SJSA1 (cell line): Measurements from ENCODE around the gene TIAM2. TPM values are rescaled to one million over a fixed set of nuclear protein-coding genes. Genes with fewer than 3 reads are reported as not detected.
"Not testable (repeated sequence)": the region's sequence is repeated elsewhere in the genome, so short reads cannot be mapped to it uniquely, and the experiment has no call there.

Experiments used
- DNase-seq, 2 experiments: peaks; one replicate each; pipeline ENCODE4 v3.0.0-alpha.2; 2015 to 2020; ENCODE audit warnings: low spot score in 2 of 2, low read depth in 1 of 2
- H3K27ac ChIP-seq: fragments of 250-450 bp; sonication (Bioruptor Pico); 2 replicates; pipeline ENCODE4 v1.5.1; 2020; ENCODE audit warnings: mild to moderate bottlenecking, moderate library complexity
- H3K27me3 ChIP-seq: fragments of 250-450 bp; sonication (Bioruptor Pico); replicated peaks from 2 replicates; pipeline ENCODE4 v1.5.1; 2020; ENCODE audit warnings: mild to moderate bottlenecking, moderate library complexity
- H3K36me3 ChIP-seq: fragments of 250-450 bp; sonication (Bioruptor Pico); 2 replicates; pipeline ENCODE4 v1.5.1; 2020; ENCODE audit warnings: mild to moderate bottlenecking
- H3K4me1 ChIP-seq: fragments of 250-450 bp; sonication (Bioruptor Pico); replicated peaks from 2 replicates; pipeline ENCODE4 v1.6.1; 2021; ENCODE audit warnings: mild to moderate bottlenecking
- H3K4me3 ChIP-seq: fragments of 250-450 bp; sonication (Bioruptor Pico); 2 replicates; pipeline ENCODE4 v1.5.1; 2020; ENCODE audit warnings: mild to moderate bottlenecking
- H3K9me3 ChIP-seq: fragments of 250-450 bp; sonication (Bioruptor Pico); replicated peaks from 2 replicates; pipeline ENCODE4 v1.5.1; 2020; ENCODE audit warnings: mild to moderate bottlenecking
- total RNA-seq: library from RNA; depleted of rRNA; stranded (reverse); fragments of >200 nt; shearing (Covaris generic); gene quantifications from 2 replicates; pipeline ENCODE4 v1.2.3, GENCODE V29; 2014

Gene TIAM2
- total RNA-seq, 1 experiment from 2014 or later: 48.3 TPM

DNA sequence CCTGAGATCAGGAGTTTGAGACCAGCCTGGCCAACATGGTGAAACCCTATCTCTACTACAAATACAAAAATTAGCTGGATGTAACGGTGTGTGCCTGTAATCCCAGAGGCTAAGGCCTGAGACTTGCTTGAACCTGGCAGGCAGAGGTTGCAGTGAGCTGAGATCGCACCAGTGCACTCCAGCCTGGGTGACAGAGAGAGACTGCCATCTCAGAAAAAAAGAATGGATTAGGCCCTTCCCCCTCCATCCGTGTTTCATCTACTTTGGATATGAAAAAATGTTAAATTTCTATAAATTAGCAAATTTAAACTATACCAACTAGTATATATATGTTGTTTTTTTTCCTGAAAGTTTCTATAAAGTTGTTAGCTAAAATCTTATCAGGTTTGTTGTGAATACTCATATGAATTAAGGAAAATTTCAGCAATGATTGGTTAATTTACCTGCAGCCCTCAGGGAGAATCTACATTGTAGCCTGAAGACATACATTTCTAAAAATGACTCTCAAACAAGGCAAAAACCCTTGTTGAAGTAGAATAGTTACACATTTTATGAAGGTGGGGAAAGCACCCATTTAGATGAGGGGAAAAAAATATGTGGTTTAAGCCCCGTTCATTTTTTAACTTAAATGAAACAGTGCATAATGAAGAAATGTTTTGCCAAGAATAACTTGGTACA lies 120.9 kb downstream of the TIAM2 start:
- Histone ChIP-seq H3K4me3 (no peak overlapping the region), H3K9me3 (no peaks in the 10 kb centered on the region), H3K27me3 (no peaks in the 10 kb centered on the region), H3K27ac (peak overlapping the region; percentile 95), H3K4me1 (peaks cover 47% of the 10 kb centered on the region), H3K36me3 (peaks cover 10% of the 10 kb centered on the region)
- DNase-seq: no peak

GRCh38 chr6:155116571-155116910 lies 121.4 kb downstream of the TIAM2 start:
- peak overlapping the region; percentile 95 for H3K27ac ChIP-seq
- no peaks in the 10 kb centered on the region for H3K27me3 ChIP-seq
- H3K4me3 ChIP-seq: no peak overlapping the region
- no peaks in the 10 kb centered on the region for H3K9me3 ChIP-seq
- peaks cover 10% of the 10 kb centered on the region for H3K36me3 ChIP-seq
- H3K4me1 ChIP-seq: peaks cover 52% of the 10 kb centered on the region
- DNase-seq: peak in 1 of 2 experiments; percentile 72

GRCh38 chr6:155117256-155117655 lies 122.1 kb downstream of the TIAM2 start:
- H3K36me3 ChIP-seq: peaks cover 10% of the 10 kb centered on the region
- H3K4me3 ChIP-seq: no peak overlapping the region
- H3K4me1 ChIP-seq: peaks cover 57% of the 10 kb centered on the region
- peak overlapping the region; percentile 95 for H3K27ac ChIP-seq
- no peaks in the 10 kb centered on the region for H3K27me3 ChIP-seq
- H3K9me3 ChIP-seq: no peaks in the 10 kb centered on the region
- DNase-seq: peak; percentile 92 to 97

DNA sequence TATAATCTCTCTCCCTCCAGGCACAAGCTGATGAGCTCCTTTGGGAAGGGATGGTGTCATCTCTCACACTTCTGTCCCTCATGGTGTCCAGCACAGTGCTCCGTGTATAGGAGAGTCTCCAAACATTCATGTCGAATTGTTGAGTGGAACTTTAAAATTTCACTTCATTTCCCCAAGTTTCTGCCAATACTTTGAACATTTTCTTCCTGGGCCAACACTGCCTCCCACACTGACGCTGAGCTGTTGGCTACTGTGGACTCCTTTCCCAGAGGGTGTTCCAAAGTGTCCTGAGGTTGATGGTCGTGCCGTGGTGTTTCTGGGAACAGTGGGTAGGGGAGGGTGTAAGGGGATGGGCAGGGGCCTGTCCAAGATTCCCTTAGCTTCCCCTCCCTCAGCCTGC lies 122.7 kb downstream of the TIAM2 start:
- Histone ChIP-seq H3K9me3 (no peaks in the 10 kb centered on the region), H3K27me3 (no peaks in the 10 kb centered on the region), H3K36me3 (peaks cover 10% of the 10 kb centered on the region), H3K27ac (peak overlapping the region; percentile 95), H3K4me1 (peaks cover 57% of the 10 kb centered on the region), H3K4me3 (no peak overlapping the region)
- no peak for DNase-seq

- H3K9me3 ChIP-seq, H3K4me3 ChIP-seq, DNase-seq, H3K27me3 ChIP-seq: not testable (repeated sequence)
- Histone ChIP-seq H3K27ac (peak overlapping the region; percentile 83), H3K4me1 (peaks cover 57% of the 10 kb centered on the region), H3K36me3 (peaks cover 10% of the 10 kb centered on the region)
Measured at GRCh38 chr6:155119201-155119600, 124.1 kb downstream of the TIAM2 start.

- Histone ChIP-seq H3K9me3 (no peaks in the 10 kb centered on the region), H3K27me3 (no peaks in the 10 kb centered on the region), H3K36me3 (peaks cover 10% of the 10 kb centered on the region), H3K4me1 (peaks cover 59% of the 10 kb centered on the region), H3K4me3 (no peak overlapping the region), H3K27ac (peak overlapping the region; percentile 83)
- DNase-seq: peak; percentile 86
Measured at GRCh38 chr6:155120034-155120433, 124.9 kb downstream of the TIAM2 start.

DNA sequence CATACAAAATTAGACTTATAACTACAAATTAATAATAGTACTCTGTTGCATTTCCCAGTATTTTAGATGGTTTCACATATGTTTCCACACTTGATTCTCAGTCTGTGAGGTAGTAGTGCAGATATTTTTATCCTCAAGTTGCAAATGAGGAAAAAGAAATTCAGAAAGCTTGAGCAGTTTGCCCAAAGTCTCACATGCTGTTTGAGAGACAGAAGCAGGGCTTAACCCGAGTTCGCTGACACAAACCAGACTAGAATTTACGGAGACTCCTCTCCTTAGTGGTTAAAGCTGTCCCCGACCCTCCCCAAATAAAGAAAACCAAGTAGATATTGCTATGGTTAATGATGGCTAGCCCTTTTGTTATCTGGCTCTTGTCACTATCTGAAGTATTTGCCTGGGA lies 126.2 kb downstream of the TIAM2 start:
- Histone ChIP-seq H3K4me1 (peaks cover 61% of the 10 kb centered on the region), H3K4me3 (no peak overlapping the region), H3K36me3 (peaks cover 8% of the 10 kb centered on the region; the same call in 1 of the 2 replicates), H3K9me3 (no peaks in the 10 kb centered on the region), H3K27me3 (no peaks in the 10 kb centered on the region), H3K27ac (peak overlapping the region; percentile 83)
- DNase-seq: no peak

GRCh38 chr6:155121699-155122098 lies 126.6 kb downstream of the TIAM2 start:
- Histone ChIP-seq H3K27me3 (no peaks in the 10 kb centered on the region), H3K4me3 (no peak overlapping the region), H3K36me3 (peaks cover 8% of the 10 kb centered on the region; the same call in 1 of the 2 replicates), H3K4me1 (peaks cover 61% of the 10 kb centered on the region), H3K27ac (peak overlapping the region; percentile 83), H3K9me3 (no peaks in the 10 kb centered on the region)
- DNase-seq: peak in 1 of 2 experiments; percentile 45

DNA sequence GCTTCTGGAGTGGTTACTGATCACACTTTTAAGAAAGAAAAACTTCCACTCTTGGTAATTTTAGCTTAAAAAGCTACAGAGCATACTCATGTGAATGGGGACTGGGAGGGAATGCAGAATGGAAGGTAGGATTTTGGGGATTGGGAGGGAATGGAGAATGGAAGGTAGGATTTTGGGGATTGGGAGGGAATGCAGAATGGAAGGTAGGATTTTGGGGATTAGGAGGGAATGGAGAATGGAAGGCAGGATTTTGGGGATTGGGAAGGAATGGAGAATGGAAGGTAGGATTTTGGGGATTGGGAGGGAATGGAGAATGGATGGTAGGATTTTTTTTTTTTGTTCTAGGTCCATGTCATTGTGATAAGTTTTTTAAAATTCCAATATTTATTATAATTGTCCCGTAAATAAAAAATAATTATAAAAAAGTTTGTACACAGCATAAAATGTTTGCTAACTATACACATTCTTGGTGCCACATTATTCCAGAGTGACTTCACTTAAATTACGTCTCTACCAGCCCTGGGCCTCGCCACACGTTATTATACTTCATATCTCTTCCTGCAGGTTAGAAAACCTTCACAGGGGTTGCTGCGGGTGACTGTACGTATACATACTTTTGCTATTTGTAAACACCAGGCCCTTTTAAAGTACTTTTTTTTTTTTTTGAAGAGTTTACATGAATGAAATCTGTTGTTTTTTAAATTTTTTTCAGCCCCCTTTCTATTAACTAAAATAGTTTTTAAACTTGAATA lies 127.3 kb downstream of the TIAM2 start:
- peak overlapping the region; percentile 83 for H3K27ac ChIP-seq
- H3K4me3 ChIP-seq: no peak overlapping the region
- H3K36me3 ChIP-seq: peaks cover 8% of the 10 kb centered on the region
- H3K27me3 ChIP-seq: no peaks in the 10 kb centered on the region
- H3K9me3 ChIP-seq: no peaks in the 10 kb centered on the region
- no peak for DNase-seq
- peaks cover 60% of the 10 kb centered on the region for H3K4me1 ChIP-seq

- Histone ChIP-seq H3K9me3 (no peaks in the 10 kb centered on the region), H3K27me3 (no peaks in the 10 kb centered on the region), H3K36me3 (peaks cover 10% of the 10 kb centered on the region), H3K4me1 (peaks cover 62% of the 10 kb centered on the region), H3K27ac (no peak overlapping the region), H3K4me3 (no peak overlapping the region)
- DNase-seq: no peak
Measured at GRCh38 chr6:155123520-155123919, 128.4 kb downstream of the TIAM2 start.

GRCh38 chr6:155125906-155126305 lies 130.8 kb downstream of the TIAM2 start:
- DNase-seq: peak in 1 of 2 experiments; percentile 65
- no peak overlapping the region for H3K4me3 ChIP-seq
- no peaks in the 10 kb centered on the region for H3K27me3 ChIP-seq
- H3K4me1 ChIP-seq: peaks cover 67% of the 10 kb centered on the region
- 0 out of 2 replicates have a peak, but pooled peaks cover 4% of the 10 kb centered on the region for H3K9me3 ChIP-seq
- H3K27ac ChIP-seq: peak overlapping the region; percentile 76
- H3K36me3 ChIP-seq: peaks cover 29% of the 10 kb centered on the region

GRCh38 chr6:155126727-155127439 lies 131.8 kb downstream of the TIAM2 start:
- H3K36me3 ChIP-seq: peaks cover 36% of the 10 kb centered on the region
- H3K4me3 ChIP-seq: no peak overlapping the region
- peak overlapping the region; percentile 76 for H3K27ac ChIP-seq
- 0 out of 2 replicates have a peak, but pooled peaks cover 6% of the 10 kb centered on the region for H3K9me3 ChIP-seq
- H3K4me1 ChIP-seq: peaks cover 59% of the 10 kb centered on the region
- peak; percentile 98 for DNase-seq
- no peaks in the 10 kb centered on the region for H3K27me3 ChIP-seq

DNA sequence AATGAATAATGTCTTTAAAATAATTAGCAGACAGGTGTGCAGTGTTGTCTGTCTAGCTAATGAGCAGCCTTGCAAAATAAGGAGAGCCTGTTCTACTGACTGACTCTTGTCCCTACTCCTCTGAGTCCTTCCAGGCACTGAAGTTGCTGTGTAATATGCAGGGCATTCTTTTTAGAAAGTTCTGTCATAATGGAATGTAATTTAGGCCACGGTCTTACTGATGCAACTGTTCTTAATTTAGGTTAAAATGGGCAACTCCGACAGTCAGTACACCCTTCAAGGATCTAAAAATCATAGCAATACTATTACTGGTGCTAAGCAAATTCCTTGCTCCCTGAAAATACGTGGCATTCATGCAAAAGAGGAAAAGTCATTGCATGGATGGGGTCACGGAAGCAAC lies 133.9 kb downstream of the TIAM2 start:
- Histone ChIP-seq H3K9me3 (0 out of 2 replicates have a peak, but pooled peaks cover 6% of the 10 kb centered on the region), H3K27me3 (no peaks in the 10 kb centered on the region), H3K27ac (no peak overlapping the region), H3K4me1 (peaks cover 63% of the 10 kb centered on the region), H3K36me3 (peaks cover 47% of the 10 kb centered on the region), H3K4me3 (no peak overlapping the region)
- no peak for DNase-seq

DNA sequence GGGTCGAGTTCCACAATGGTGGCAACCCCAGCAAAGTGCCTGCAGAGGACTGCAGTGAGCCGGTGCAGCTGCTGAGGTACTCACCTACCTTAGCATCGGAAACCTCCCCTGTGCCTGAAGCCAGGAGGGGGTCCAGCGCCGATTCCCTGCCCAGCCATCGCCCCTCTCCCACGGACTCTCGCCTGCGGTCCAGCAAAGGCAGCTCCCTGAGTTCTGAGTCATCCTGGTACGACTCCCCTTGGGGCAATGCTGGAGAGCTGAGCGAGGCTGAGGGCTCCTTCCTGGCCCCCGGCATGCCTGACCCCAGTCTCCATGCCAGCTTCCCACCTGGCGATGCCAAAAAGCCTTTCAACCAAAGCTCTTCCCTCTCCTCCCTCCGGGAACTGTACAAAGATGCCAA lies 134.6 kb downstream of the TIAM2 start:
- Histone ChIP-seq H3K4me3 (no peak overlapping the region), H3K27ac (peak overlapping the region; percentile 35; the same call in 1 of the 2 replicates), H3K36me3 (peaks cover 47% of the 10 kb centered on the region), H3K4me1 (peaks cover 71% of the 10 kb centered on the region), H3K9me3 (0 out of 2 replicates have a peak, but pooled peaks cover 6% of the 10 kb centered on the region), H3K27me3 (no peaks in the 10 kb centered on the region)
- no peak for DNase-seq
